Activated CD4-positive, alpha-beta T cell treated with anti-CD3 and anti-CD28 coated beads, Interleukin-2, amount 50 U/mL, for 16 hours (primary cell): ENCODE results near the gene TUBB6.
A peak's percentile ranks its signal among the peaks of the same experiment; 100 is the strongest.

ENCODE experiments used
- DNase-seq: peaks from one replicate; pipeline ENCODE4 v3.0.0-alpha.2; 2020

Gene TUBB6

DNA sequence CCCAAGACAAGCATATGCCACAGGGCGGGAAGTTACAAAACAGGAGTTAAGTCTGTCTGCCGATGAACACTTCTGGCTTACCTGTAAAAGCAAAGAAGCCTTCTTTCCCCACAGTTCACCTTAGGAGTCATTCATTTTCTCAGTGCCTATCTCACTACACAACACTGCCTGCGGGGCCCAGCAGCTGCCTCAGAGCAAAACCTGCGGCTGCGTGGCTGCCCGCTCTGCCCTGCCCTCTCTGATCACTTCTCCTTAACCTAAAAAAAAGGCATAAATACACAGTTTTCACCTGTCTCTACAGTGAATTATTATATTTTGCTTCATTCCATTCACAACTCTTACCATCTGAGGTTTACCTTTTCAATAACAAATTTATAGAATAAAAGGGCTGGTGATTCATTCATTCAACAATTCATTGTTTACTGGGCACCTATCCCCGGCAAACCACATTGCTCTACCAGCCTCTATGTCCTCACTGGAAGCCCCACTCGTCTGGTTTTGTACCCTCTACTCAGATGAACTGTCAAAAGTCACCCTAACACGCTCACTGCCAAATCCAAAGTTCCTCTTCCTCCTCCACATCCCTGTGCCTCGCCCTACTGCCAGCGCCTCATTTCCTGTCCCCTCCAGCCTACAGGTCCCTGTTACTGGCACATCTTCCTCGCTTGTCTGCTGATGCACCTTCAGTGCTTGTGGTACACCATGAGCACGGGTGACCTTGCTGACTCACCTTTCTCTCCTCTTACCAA is 37.6 kb downstream of the TUBB6 start:
- no peak for DNase-seq

DNA sequence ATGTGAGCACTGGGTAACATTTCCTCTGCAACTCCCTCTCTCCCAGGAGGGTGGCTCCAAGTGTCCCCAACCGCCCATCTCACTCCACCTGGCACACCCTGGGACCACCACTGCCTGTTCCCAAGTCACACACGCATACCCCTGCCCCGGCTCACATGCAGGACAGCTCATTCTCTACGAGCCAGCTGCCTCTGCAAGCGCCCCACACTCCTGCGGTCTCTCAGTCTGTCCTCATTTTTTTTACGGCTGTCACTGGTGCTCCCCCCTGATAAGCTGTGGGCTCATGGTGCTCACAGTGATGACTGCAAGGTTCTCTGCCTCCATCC is 38.2 kb downstream of the TUBB6 start:
- no peak for DNase-seq

DNA sequence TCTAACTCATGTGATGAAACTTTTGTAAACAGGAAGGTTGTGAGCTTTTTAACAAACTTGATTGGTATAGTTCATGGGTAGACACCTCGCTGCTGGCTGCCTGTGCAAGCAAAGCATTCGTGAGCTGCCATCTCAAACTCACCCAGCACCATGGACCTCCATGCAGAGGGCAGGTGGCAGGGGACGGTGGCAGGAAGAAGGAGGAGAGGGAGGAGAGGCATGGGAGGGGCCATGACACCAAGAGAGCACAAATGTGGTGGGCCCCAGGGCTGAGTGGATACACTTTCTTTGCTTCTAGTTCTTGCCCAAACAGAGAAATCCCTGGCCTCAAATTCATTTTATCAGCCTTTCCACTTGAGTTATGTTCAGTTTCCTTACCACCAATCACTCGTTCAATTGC is 39.9 kb downstream of the TUBB6 start:
- no peak for DNase-seq

DNA sequence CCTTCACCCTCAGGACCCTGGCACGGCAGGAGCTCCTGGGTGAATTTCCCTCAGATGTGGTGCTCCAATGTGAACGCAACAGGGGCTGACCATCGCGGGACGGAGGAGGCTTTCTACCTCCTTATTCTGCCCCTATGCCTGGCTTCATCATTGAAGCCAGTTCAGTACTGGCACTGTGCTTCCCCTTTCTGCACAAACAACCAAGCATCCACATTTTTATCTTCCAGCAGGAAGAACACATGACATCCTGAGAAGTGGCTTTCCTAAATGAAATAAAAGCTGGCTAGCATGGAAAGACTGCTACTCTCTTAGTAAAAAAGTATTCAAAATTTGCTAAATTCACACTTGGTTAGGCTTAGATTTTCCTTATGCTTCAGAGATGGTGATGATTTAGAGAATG is 44.1 kb downstream of the TUBB6 start:
- DNase-seq: no peak

DNA sequence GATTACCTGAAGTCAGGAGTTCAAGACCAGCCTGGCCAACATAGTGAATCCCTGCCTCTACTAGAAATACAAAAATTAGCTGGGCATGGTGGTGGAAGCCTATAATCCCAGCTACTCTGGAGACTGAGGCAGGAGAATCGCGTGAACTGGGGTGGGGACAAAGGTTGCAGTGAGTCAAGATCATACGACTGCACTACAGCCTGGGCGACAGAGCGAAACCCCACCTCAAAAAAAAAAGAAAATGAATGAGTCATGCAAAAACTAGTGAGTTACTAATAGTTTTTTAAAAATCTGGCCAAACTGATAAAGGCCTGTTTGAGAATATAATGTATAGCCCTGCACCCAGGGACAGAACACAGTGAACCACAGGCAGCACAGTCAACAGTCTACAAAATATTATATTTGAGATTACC is 51.5 kb downstream of the TUBB6 start:
- no peak for DNase-seq

DNA sequence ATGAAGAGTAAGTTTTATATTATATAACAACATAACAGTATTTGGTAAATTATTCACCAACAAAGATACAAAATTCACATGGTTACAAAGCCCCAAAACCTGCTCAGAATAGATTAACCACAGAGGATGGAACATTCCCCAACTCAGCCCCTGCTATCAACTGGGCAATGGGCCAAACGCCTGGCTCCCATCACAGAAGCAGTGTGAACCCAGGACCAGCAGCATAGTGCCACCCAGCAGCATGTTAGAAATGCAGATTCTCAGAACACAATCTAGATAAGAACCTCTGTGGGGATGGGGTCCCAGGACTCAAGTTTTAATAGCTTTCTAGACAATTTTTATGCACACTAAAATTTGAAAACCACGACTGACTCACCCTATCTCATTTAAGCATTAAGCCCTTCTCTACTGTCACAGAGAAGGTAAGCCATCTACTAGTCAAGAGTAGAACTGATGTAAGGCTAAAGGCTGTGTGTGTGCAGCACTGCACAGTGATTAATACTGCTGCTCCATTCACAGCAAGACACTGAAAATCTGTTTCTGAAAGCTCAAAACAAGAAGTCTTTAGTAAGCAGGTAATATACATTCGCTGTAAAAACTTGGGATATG is 53.8 kb downstream of the TUBB6 start:
- peak; percentile 21 for DNase-seq

DNA sequence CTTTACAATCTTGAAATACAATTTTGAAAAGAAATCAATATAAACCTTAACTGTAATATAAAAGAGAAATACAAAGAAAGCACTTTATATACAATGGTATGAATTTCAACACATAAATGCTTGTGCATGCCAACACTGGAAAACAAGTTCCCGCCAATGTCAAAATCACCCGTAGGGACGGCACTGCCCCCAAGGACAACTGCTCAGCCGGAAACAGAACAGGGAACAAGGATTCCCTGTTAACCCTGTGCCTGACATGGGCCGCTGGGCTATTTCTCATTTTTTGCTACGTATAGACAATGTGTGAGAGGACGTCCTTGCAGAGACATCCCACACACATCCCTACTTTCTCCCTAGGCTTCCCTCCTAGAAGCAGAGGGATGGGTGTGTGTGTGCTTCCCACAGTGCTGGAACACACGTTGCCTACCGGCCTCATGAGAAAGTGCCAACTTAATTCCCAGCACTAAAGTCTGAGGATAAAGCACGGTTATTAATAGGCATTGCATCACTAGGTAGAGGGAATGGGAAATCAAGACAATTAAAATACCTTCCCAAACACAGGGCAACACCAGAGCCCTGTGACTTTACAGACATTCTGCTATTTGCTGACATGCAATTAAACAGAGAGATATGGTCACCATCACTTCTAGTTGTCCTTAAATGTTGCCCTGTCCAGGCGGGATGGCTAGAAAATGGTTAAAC is 54.6 kb downstream of the TUBB6 start:
- DNase-seq: no peak

DNA sequence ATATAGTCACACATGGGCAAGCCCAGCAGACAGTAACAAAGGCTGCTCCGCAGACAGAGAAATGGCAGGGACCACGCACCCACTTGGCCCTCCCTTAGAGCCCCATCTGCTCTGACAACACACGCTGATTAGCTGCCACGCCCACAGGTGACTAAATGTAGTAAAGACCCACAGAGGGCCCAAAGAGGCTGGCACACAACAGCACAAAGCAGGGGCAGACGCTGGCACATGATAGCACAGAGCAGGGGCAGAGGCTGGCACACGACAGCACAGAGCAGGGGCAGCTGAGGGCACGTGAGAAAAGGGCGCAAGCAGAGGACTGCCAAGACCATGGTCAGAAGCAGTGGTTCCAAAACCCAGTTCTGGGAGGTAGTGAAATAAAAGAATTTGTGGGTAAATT is 58.3 kb downstream of the TUBB6 start:
- no peak for DNase-seq

DNA sequence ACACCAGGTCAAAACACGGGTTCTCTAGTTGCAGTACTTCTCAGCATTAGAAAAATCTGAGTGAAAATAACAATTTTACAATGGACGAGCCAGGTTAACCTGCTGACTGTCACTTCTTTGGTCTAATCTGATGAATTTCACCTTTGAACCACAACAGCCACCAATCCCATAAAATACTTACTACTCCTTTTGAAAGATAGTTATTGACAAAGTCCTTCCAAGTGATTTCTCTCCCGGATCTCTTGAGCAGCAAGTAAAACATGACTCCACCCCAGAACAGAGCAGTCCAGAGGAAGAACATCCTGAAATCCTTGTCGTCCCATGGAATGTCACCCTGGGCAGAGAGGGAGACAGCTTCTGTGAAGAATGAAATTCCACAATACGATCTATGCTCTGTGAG is 58.7 kb downstream of the TUBB6 start:
- no peak for DNase-seq

DNA sequence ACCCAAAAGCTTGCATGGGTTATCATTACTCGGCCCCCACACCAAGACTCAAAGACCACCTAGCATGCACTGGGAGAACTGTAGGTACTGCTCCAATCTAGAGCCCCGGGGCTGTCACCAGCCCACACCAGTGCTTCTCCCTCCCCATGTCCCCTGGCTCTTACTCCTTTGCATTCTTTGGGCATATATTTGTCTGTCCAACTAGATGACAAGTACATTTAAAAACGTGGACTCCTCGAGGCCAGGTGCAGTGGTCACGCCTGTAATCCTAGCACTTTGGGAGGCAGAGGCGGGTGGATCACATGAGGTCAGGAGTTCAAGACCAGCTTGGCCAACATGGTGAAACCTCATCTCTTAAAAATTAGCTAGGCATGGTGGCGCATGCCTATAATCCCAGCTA is 61.2 kb downstream of the TUBB6 start:
- no peak for DNase-seq

DNA sequence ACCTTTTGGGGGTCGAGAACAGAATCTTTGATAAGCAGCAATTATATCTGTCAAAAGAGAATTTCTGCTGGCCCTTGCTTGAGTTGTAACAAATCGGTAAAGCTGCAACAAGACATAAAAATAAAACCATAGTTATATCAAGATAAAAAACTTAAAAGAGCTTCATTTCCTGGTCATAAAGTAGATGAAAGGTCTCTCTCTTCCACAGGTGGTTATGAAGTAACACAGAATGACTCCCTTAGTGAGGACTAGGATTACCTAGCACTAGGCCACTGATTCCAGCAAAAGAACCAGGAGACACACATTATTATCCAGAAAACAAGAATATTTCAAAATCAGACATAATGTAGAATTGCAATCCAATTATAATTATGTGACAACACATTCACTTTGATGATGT is 63.5 kb downstream of the TUBB6 start:
- DNase-seq: no peak

DNA sequence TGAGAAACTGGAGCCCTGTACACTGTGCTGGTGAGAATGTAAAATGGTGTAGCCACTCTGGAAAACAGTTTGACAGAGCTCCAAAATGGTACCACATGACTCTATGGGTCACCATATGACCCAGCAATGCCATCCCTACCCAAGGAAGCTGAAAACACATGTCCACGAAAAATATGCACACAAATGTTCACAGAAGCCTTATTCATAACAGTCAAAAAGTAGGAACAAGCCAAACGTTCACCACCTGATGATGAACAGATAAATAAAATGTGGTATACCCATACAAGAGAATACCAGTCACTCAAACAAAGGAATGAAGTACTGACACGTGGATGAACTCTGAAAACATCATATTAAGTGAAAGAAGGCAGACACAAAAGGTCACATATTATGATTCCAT is 64.4 kb downstream of the TUBB6 start:
- no peak for DNase-seq

DNA sequence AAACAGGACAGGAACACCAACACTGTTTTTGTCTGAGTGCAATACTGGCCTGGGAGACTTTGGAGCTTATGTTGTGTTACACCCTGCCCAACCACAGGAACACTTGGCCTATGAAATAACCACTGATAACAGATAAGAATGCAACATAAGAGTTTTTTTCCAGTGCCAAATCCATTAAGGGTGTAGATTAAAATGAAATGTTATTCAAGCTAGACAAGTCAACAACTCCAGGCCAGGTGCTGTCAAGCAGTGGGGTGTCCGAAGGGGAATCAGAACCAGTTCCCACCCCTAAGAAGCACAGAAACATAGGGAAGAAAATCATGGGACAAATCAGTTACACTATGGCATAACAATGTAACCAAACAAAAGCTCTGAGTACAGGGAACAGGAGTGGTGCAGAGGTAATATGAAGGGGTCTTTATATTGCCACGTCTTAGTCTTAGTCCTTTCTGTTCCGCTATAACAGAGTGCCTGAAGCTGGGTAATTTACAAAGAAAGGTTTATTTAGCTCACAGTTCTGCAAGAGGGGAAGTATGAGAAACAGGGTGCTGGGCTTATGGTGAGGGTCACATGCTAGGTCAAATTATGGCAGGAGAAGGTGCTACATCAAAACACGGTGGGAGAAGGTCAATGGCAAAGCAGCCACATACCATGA is 65.2 kb downstream of the TUBB6 start:
- no peak for DNase-seq

DNA sequence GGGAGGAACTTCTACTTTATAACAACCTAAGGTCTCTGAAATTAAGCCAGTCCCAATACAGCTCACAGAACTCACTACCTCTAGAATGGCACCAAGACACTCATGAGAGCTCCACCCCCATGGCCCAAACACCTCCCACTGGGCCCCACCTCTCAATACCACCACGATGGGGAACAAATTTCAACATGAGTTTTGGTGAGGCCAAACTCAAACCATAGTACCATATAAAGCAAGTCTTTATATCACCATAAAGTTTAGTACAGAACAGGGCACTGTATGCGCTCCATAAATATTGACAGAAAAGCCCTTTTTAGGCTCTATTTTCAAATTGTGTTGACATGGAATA is 65.7 kb downstream of the TUBB6 start:
- DNase-seq: no peak

DNA sequence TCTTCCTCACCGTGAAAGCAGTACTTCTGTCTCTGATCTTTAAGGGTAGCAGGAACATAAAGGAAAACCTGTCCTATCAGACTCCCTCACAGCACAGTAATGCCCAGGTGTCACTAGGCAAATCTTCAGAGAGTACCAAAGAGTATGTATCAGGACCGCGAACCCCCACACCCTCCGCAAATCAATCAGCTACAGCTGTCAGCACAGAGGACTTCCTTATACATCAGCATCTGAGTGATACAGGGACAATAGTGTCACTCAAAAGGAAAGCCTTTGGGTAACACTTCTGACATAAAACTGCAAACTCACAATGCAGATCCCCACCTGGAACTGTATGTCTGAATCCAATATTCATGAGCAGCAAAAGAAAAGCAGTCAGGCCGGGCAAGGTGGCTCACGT is 66.4 kb downstream of the TUBB6 start:
- peak; percentile 53 for DNase-seq
